Activated CD8-positive, alpha-beta T cell treated with anti-CD3 and anti-CD28 coated beads for 36 hours (primary cell): ENCODE data around the gene INO80D. TPM values are rescaled to one million over a fixed set of nuclear protein-coding genes. Genes with fewer than 3 reads are reported as not detected.

Source experiments
- ATAC-seq: fragments of 200-7000 bp; cut with Tn5 transposase; one replicate; pipeline ENCODE4 v1.10.0; 2021; ENCODE audit warnings: mild to moderate bottlenecking, moderate library complexity
- CTCF ChIA-PET: fragments of 350-600 bp; sonication (Branson Sonifier 250); formaldehyde crosslinking; loops from one replicate; lab custom pipeline; 2021; ENCODE audit warnings: antibody characterized with exemption; lab: Charles Lee
- POLR2A ChIA-PET: fragments of 350-600 bp; sonication (Branson Sonifier 250); formaldehyde crosslinking; loops from one replicate; lab custom pipeline; 2021; ENCODE audit warnings: antibody characterized with exemption; lab: Charles Lee
- DNase-seq: peaks from one replicate; pipeline ENCODE4 v3.0.0-alpha.2; 2020
- H3K27ac Mint-ChIP-seq: one replicate; pipeline ENCODE4 v1.8.0; 2021; ENCODE audit warnings: mild to moderate bottlenecking, mixed read lengths
- H3K27me3 Mint-ChIP-seq: one replicate; pipeline ENCODE4 v1.8.0; 2021; ENCODE audit warnings: mixed read lengths
- H3K36me3 Mint-ChIP-seq: one replicate; pipeline ENCODE4 v1.8.0; 2021; ENCODE audit warnings: low read depth, mixed read lengths
- H3K4me1 Mint-ChIP-seq: one replicate; pipeline ENCODE4 v1.8.0; 2021; ENCODE audit warnings: low read depth, mixed read lengths
- H3K4me3 Mint-ChIP-seq: one replicate; pipeline ENCODE4 v1.8.0; 2021; ENCODE audit warnings: mild to moderate bottlenecking, moderate library complexity, mixed read lengths
- H3K9me3 Mint-ChIP-seq: one replicate; pipeline ENCODE4 v1.8.0; 2021; ENCODE audit warnings: mixed read lengths
- CTCF ChIP-seq: fragments of 200-600 bp; IDR thresholded peaks from one replicate; pipeline ENCODE4 v1.8.0; 2022; ENCODE audit warnings: antibody characterized with exemption, mild to moderate bottlenecking
- intact Hi-C: fragments of 100-400 bp; cut with micrococcal nuclease; formaldehyde crosslinking; loops from one replicate; pipeline ENCODE4 v1.10.0; 2022
- total RNA-seq, 2 experiments: library from RNA; stranded (reverse); gene quantifications; one replicate each; pipeline ENCODE4 v1.2.3, GENCODE V29; 2021

The INO80D gene
- total RNA-seq, 2 experiments from 2014 or later: 15.9 to 16.7 TPM

GRCh38 chr2:205998583-205998982, 87.4 kb downstream of the INO80D start:
- H3K9me3 Mint-ChIP-seq: no peaks in the 10 kb centered on the region
- POLR2A ChIA-PET: no interaction called here
- intact Hi-C loops: no loop called here
- CTCF ChIA-PET: interaction anchor here (1.1 kb wide), 1 partner anchor 27 kb away, joined by 3 read pairs; no protein-coding TSS in a partner anchor
- H3K4me1 Mint-ChIP-seq: peaks cover 10% of the 10 kb centered on the region
- ATAC-seq: no peak
- H3K27me3 Mint-ChIP-seq: no peaks in the 10 kb centered on the region
- H3K27ac Mint-ChIP-seq: no peak overlapping the region
- TF ChIP-seq CTCF: no peak
- DNase-seq: no peak
- peaks cover 14% of the 10 kb centered on the region for H3K36me3 Mint-ChIP-seq
- H3K4me3 Mint-ChIP-seq: no peak overlapping the region

GRCh38 chr2:205996161-205996560, 89.8 kb downstream of the INO80D start:
- DNase-seq (no peak), ATAC-seq (no peak)
- no peak for TF ChIP-seq CTCF
- H3K4me3 Mint-ChIP-seq: no peak overlapping the region
- ChIA-PET POLR2A (no interaction called here), CTCF (interaction anchor here (0.9 to 1.2 kb wide), 2 partner anchors 10 to 91 kb away, joined by 3 read pairs; no protein-coding TSS in a partner anchor)
- H3K4me1 Mint-ChIP-seq: peaks cover 10% of the 10 kb centered on the region
- H3K36me3 Mint-ChIP-seq: peaks cover 23% of the 10 kb centered on the region
- no peaks in the 10 kb centered on the region for H3K9me3 Mint-ChIP-seq
- H3K27ac Mint-ChIP-seq: no peak overlapping the region
- intact Hi-C loops: no loop called here
- no peaks in the 10 kb centered on the region for H3K27me3 Mint-ChIP-seq

GRCh38 chr2:205995260-205995659, 90.7 kb downstream of the INO80D start:
- Mint-ChIP-seq H3K4me1 (peaks cover 10% of the 10 kb centered on the region), H3K27me3 (no peaks in the 10 kb centered on the region), H3K9me3 (no peaks in the 10 kb centered on the region), H3K36me3 (peaks cover 23% of the 10 kb centered on the region), H3K4me3 (no peak overlapping the region), H3K27ac (no peak overlapping the region)
- ChIA-PET CTCF (interaction anchor here (0.9 to 1.2 kb wide), 2 partner anchors 9 to 92 kb away, joined by 3 read pairs; no protein-coding TSS in a partner anchor), POLR2A (no interaction called here)
- DNase-seq (no peak), ATAC-seq (no peak)
- peak; percentile 18 for TF ChIP-seq CTCF
- intact Hi-C loops: no loop called here

- H3K4me3 Mint-ChIP-seq: no peak overlapping the region
- POLR2A ChIA-PET: no interaction called here
- intact Hi-C loops: no loop called here
- no peaks in the 10 kb centered on the region for H3K9me3 Mint-ChIP-seq
- ATAC-seq (no peak), DNase-seq (no peak)
- no peaks in the 10 kb centered on the region for H3K27me3 Mint-ChIP-seq
- peaks cover 10% of the 10 kb centered on the region for H3K4me1 Mint-ChIP-seq
- TF ChIP-seq CTCF: no peak
- CTCF ChIA-PET: no interaction called here
- no peak overlapping the region for H3K27ac Mint-ChIP-seq
- H3K36me3 Mint-ChIP-seq: peaks cover 22% of the 10 kb centered on the region
Observed at GRCh38 chr2:205994344-205994743, 91.6 kb downstream of the INO80D start.

GRCh38 chr2:205990104-205990503, 95.9 kb downstream of the INO80D start:
- Mint-ChIP-seq H3K4me1 (no peaks in the 10 kb centered on the region), H3K27ac (no peak overlapping the region)

More at GRCh38 chr2:205990104-205990503, 95.9 kb downstream of the INO80D start:
- ATAC-seq (no peak), DNase-seq (no peak)
- H3K36me3 Mint-ChIP-seq: peaks cover 13% of the 10 kb centered on the region
- no peaks in the 10 kb centered on the region for H3K27me3 Mint-ChIP-seq
- ChIA-PET POLR2A (no interaction called here), CTCF (no interaction called here)
- intact Hi-C loops: no loop called here
- H3K9me3 Mint-ChIP-seq: no peaks in the 10 kb centered on the region
- no peak for TF ChIP-seq CTCF
- H3K4me3 Mint-ChIP-seq: no peak overlapping the region
